ENCODE data around the gene CACUL1. TPM values are rescaled to one million over a fixed set of nuclear protein-coding genes. Genes with fewer than 3 reads are reported as not detected.
"Not testable (repeated sequence)": the region's sequence is repeated elsewhere in the genome, so short reads cannot be mapped to it uniquely, and the experiment has no call there.

CACUL1 gene
- total RNA-seq, 1 donor from 2014 or later, result 32.2 TPM

- intact Hi-C loops (cut with micrococcal nuclease), result no loop called here
Observed at GRCh38 chr10:118692872-118693271, 61.9 kb downstream of the CACUL1 start.

GRCh38 chr10:118689070-118689858 lies 65.5 kb downstream of the CACUL1 start:
- intact Hi-C loops (cut with micrococcal nuclease), result no loop called here

GRCh38 chr10:118687472-118687871 lies 67.3 kb downstream of the CACUL1 start:
- intact Hi-C loops (cut with micrococcal nuclease), result no loop called here

DNA sequence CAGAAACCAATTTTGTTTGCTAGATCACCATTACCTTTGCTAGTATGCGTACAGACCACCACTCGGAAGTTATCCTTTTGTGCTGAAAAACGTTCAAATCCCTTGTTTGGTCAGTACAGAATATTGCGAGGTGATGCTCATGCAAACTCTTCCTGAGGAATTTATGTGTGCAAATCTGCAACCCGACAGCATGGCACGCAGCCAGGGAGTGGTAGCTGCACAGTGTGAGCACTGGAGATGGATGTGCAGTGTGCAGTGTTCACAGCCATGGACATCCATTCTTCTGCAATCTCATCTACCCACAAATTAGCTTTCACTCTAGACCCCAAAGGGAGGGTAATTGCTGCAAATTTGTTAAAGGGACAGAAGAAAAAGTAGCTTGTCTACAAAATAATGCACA lies 72.2 kb downstream of the CACUL1 start:
- intact Hi-C loops (cut with micrococcal nuclease), result no loop called here

GRCh38 chr10:118680197-118680596 lies 74.6 kb downstream of the CACUL1 start:
- intact Hi-C loops (cut with micrococcal nuclease), result no loop called here

- intact Hi-C loops (cut with micrococcal nuclease), result no loop called here
Observed at GRCh38 chr10:118674226-118674919, 80.4 kb downstream of the CACUL1 start.

- intact Hi-C loops (cut with micrococcal nuclease), result no loop called here
Observed at GRCh38 chr10:118672766-118673715, 81.7 kb downstream of the CACUL1 start.

- intact Hi-C loops (cut with micrococcal nuclease), result no loop called here
Observed at GRCh38 chr10:118672153-118672552, 82.6 kb downstream of the CACUL1 start.

DNA sequence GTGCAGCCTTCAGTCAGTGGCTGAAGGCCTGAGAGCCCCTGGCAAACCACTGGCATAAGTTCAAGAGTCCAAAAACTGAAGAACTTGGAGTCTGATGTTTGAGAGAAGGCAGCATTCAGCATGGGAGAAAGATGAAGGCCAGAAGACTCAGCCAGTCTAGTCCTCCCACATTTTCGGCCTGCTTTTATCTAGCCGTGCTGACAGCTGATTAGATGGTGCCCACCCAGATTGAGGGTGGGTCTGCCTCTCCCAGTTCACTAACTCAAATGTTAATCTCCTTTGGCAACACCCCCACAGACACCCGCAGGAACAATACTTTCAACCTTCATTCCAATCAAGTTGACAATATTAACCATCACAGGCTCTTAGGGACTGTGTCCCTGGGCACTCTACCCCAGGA lies 83.5 kb downstream of the CACUL1 start:
- intact Hi-C loops (cut with micrococcal nuclease), result not testable (repeated sequence)

DNA sequence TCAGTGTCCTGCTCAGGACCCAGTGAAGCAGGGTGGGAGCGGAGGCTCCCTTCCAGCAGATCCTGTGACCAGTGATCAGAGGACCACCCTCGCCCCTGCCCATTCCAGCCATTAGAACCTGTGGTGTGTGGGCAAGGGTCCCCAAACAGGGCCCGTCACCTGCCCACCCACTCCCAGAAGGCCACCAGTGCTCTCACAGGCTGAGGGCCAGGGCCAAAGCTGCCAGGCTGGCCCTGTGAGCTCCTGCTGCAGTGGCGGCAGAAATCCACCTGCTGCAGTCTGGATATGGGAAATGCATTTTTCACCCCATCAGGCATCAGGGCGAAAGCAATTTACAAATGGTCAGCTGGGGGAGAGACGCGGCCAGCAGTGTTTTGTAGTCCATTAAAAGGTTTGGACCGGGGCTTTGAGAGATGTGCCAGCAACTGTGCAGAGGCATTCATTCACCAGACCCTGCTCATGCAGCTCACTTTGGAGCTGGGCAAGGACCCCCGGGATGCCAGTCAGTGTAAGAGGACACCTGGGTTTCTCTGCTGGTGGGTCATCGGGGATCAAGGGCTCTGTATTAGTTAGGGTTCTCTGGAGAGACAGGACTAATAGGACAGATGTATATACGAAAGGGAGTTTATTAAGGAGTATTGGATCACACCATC lies 84.2 kb downstream of the CACUL1 start:
- intact Hi-C loops (cut with micrococcal nuclease), result no loop called here

- intact Hi-C loops (cut with micrococcal nuclease), result no loop called here
Observed at GRCh38 chr10:118669835-118670234, 84.9 kb downstream of the CACUL1 start.

- intact Hi-C loops (cut with micrococcal nuclease), result no loop called here
Observed at GRCh38 chr10:118669020-118669791, 85.6 kb downstream of the CACUL1 start.

DNA sequence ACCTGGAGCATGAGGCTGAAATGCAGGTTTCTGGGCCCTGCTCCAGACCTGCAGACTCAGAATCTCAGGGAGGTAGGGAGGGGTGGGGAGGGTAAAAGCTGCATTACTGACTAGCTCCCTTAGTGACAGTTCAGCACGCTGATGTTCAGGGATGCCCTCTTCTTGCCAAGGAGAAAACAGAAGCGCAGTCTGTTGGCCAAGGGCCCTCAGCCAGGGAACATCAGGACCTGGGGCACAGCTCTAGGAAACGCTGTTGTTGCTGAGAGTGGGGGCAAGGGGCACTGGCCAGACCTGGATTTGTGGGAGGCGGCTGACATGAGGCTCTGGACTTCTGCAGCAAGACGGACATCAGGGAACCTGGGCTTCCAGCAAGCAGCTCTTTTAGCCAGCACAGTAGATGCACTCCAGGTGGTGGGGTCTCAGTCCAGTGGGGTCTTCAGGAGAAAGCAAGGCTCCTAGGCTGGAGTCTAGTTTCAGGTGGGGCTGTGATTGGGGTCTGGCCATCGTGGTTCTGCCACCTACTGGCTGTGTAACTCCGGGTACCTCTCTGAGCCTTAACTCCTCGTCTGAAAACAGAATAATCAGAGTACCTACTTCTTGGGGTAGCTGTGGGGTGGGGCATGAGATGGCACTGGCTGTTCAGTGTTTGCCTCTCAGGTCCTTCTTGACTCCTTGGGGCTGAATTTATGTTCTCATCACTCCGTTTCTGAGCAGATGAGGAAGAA lies 86.4 kb downstream of the CACUL1 start:
- intact Hi-C loops (cut with micrococcal nuclease), result no loop called here

- intact Hi-C loops (cut with micrococcal nuclease), result no loop called here
Observed at GRCh38 chr10:118667732-118668131, 87.0 kb downstream of the CACUL1 start.

GRCh38 chr10:118666350-118666749 lies 88.4 kb downstream of the CACUL1 start:
- intact Hi-C loops (cut with micrococcal nuclease), result no loop called here

GRCh38 chr10:118664321-118664720 lies 90.4 kb downstream of the CACUL1 start:
- intact Hi-C loops (cut with micrococcal nuclease), result no loop called here

- intact Hi-C loops (cut with micrococcal nuclease), result no loop called here
Observed at GRCh38 chr10:118663176-118663575, 91.6 kb downstream of the CACUL1 start.

DNA sequence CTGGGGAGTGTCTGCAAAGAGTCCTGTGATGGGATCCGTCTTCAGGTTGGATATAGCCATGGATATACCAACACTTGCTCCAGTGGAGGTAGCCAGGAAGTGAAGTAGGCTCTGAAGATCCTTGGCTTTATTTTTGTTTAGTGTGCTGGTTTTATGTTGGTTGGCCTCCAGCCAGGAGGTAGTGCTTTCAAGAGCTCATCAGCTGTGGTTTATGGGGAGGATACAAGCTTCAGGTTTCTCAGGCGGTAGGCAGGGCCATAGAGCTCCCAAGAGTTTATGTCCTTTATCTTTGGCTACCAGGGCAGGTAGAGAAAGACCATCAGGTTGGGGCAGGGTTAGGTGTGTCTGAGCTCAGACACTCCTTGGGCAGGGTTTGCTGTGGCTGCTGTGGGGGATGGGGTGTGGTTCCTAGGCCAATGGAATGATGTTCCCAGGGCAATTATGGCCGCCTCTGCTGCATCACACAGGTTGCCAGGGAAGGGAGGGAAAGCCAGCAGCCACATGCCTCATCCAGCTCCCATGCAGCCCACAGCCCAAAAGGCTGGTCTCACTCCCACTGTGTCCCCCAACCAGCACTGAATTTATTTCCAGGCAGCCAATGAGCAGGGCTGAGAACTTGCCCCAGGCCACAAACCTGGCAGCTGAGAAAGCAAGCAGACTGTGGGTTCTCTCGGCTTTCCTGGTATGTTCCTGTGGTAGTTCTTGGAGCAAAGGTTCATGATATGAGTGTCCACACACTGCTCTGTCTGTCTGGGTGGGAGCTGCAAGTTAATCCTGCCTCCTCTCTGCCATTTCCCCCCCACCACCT lies 92.3 kb downstream of the CACUL1 start:
- intact Hi-C loops (cut with micrococcal nuclease), result no loop called here

DNA sequence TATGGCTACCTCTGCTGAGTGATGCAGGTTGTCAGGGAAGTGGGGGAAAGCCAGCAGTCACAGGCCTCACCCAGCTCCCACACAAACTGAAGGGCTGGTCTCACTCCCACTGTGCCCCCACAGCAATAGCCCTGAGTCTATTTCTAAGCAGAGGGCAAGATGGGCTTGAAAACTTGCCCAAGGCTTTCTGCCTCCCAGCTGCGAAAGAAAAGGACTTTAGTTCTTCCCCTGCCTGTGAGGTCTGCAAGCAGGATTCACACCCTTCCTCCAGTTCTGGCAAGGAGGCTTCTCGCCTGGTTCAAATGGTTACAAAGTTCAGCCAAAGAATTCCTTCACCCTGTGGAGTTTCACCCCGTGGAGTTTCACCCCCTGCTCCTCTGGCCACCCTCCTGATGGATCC lies 96.0 kb downstream of the CACUL1 start:
- intact Hi-C loops (cut with micrococcal nuclease), result no loop called here

Data from T-helper 1 cell treated with Interleukin-12 subunit alpha and Interleukin-12 subunit beta and Interleukin-4 antibody, amounts not matched to agents 30 ng/mL and 1 ng/mL, for 36 hours (primary cell).